Kasumi-1 (cell line): ENCODE results near the gene ACP3.
A peak's percentile ranks its signal among the peaks of the same experiment; 100 is the strongest.
"Not testable (repeated sequence)": the region's sequence is repeated elsewhere in the genome, so short reads cannot be mapped to it uniquely, and the experiment has no call there.

Experiments used
- DNase-seq, 2 experiments: peaks; one replicate each; lab custom pipeline; 2025; lab: John Stamatoyannopoulos, UW

Gene ACP3, protein sequence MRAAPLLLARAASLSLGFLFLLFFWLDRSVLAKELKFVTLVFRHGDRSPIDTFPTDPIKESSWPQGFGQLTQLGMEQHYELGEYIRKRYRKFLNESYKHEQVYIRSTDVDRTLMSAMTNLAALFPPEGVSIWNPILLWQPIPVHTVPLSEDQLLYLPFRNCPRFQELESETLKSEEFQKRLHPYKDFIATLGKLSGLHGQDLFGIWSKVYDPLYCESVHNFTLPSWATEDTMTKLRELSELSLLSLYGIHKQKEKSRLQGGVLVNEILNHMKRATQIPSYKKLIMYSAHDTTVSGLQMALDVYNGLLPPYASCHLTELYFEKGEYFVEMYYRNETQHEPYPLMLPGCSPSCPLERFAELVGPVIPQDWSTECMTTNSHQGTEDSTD

GRCh38 chr3:132317229-132317948 lies at the start of gene ACP3:
Gene ACP3 (plus strand): TSS chr3:132317407. CDS start chr3:132317457, 50 bp downstream.
- peak; percentile 97 for DNase-seq

GRCh38 chr3:132268956-132269355 lies 48.3 kb upstream of the ACP3 start:
- peak; percentile 33 for DNase-seq

- DNase-seq: no peak
These were observed 44.2 kb upstream of the ACP3 start for GRCh38 chr3:132273036-132273435.

- no peak for DNase-seq
These were observed 40.8 kb upstream of the ACP3 start for GRCh38 chr3:132276228-132276906.

DNA sequence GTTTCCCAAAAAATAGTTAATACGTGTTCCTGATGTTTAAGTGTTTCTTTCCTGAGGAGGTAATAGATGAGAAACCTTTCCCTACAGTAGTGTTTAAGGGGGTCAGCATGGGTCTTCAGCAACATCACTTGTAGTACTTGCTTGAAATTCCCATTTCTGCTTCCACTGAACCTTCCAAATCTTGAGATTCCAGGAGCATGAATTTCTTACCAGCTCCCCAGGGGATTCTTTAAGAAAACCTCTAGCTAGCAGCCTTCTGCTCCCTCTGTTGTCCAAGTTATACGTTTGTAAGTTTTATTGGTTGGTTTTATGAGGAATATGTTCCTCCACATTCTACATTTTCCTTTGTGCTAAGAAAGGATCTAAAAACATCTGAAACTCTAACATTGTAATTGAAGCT lies 38.2 kb upstream of the ACP3 start:
- DNase-seq: no peak

DNA sequence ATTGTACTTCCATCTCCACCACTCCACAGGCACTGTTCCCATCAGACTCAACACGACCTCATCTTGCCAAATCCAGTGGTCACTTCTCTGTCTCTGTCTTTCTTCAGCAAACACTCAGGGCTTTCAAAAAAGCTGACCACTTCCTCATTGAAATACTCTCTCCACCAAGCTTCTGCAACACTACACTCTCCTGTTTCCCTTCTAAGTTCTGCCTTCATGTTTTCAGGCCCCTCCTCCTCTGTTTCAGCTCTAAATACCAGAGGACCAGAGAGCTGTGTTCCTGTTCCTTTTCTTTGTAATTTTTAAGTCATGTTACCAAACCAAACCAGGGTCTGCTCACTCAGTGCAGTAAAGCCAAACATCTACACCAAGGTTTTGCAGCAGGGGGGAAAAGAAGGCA lies 33.8 kb upstream of the ACP3 start:
- DNase-seq: peak; percentile 93 to 94

GRCh38 chr3:132283916-132284405 lies 33.2 kb upstream of the ACP3 start:
- DNase-seq: no peak

GRCh38 chr3:132284781-132285619 lies 32.2 kb upstream of the ACP3 start:
- DNase-seq: no peak

GRCh38 chr3:132285620-132285945 lies 31.6 kb upstream of the ACP3 start:
- DNase-seq: no peak

GRCh38 chr3:132286035-132286434 lies 31.2 kb upstream of the ACP3 start:
- DNase-seq: no peak

DNA sequence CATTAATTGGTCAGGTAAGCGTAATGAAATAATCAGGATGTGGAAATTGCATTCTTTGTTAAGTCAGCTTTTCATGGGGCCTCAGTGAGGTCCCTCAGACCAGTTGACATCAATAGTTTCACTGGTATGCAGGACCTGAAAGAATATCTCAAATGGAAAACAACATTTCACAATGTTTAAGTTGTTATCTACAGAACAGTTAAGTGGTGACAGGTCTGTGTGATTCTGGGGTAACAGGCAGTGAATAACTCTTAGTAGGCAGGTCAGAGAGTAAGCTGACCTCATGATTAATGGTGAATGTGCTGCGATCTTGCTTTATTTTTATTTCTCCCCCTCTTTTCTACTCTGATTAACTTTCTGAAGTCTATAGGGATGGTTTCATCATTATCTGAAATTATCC lies 28.9 kb upstream of the ACP3 start:
- no peak for DNase-seq

DNA sequence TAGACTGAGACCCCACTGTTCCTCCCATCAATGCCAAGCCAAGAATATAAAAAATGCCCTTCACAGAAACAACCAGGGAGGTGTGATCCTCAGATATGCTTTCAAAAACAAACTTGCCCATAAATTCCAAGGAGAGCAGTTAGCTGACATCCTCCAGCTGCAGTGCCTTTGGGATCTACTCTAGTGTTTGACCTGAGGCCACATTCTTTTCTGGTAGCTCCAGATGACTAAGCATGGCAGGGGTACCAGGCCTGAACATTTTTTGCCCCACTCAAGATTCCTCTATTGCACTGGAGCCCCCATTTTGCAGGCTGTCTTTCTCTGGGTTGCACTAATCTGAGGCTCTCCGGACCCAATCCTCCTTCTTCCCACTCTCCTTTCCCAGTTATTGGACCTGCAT lies 27.9 kb upstream of the ACP3 start:
- DNase-seq: no peak

DNA sequence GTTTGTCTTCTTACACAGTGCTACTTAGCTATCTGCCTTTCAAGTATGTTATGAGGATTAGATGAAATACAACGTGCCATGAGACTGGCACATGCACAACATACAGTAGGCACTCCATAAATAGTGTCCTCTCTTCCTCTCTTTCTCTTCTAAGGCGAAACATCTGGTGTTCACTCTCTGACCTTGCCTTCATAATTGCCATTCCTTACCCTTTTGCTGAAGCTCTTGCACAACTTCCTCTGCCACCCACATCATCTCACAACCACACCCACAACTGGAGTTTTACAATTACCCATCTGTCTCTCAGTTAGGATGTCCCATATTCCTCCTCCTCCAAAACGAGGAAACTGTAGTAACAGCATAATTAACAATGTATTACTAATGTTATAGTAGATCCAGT lies 26.4 kb upstream of the ACP3 start:
- DNase-seq: peak; percentile 86 to 95

DNA sequence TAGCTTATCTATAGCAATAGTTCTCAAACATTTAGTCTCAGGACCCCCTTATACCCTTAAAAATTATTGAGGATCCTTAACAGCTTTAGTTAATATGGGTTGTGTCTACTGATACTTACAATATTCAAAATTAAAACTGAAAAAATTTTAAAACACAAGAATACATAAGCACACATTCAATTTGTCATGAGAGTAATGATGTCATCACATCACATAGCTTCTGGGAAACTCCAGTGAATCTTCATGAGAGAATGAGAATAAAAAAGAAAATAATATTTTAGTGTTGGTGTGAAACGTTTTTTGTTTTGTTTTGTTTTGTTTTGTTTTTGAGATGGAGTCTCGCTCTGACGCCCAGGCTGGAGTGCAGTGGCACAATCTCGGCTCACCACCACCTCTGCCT lies 25.2 kb upstream of the ACP3 start:
- no peak for DNase-seq

DNA sequence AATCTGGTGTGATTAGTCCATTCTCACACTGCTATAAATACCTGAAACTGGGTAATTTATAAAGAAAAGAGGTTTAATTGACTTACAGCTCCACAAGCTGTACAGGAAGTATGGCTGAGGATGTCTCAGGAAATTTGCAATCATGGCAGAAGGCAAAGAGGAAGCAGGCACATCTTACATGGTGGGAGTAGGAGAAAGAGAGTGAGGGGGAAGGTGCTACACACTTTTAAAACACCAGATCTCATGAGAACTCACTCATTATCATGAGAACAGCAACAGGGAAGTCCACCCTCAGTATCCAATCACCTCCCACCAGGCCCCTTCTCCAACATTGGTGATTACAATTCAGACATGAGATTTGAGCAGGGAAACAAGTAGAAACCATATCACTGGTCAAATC lies 24.0 kb upstream of the ACP3 start:
- peak; percentile 86 to 88 for DNase-seq

DNA sequence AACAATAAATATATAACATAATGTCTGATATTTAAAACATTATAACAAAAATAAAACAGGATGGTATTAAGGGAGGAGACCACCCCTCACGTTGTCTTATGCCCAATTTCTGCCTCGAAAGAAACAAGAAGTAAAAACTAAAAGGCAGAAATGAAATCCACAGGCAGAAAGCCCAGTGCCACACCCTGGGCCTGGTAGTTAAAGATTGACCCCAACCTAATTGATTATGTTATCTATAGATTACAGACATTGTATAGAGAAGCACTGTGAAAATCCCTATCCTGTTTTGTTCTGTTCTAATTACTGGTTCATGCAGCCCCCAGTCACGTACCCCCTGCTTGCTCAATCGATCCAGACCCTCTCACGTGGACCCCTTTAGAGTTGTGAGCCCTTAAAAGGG lies 22.3 kb upstream of the ACP3 start:
- no peak for DNase-seq

- DNase-seq: not testable (repeated sequence)
These were observed 13.6 kb upstream of the ACP3 start for GRCh38 chr3:132303336-132304201.

GRCh38 chr3:132304351-132304750 lies 12.9 kb upstream of the ACP3 start:
- not testable (repeated sequence) for DNase-seq

GRCh38 chr3:132310057-132310456 lies 7.2 kb upstream of the ACP3 start:
- DNase-seq: not testable (repeated sequence)

GRCh38 chr3:132311316-132311715 lies 5.9 kb upstream of the ACP3 start:
- no peak for DNase-seq

DNA sequence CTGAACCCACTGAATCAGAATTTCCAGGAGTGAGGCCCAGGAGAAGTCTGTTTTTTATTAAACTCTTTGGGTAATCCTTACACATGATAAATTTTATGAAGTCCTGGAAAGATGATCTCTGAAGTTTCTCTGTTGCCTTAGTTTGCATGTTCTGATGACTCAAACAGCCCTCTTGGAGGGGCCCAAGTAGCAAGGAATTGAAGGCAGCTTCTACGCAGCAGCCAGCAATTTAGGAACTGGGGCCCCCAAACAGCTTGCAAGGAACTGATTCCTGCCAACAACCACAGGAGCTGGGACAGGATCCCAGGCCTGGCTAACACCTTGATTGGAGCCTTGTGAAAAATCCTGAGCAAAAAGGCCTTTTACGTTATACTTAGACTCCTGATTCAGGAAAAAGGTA lies 5.4 kb upstream of the ACP3 start:
- DNase-seq: no peak
